ENCODE data around the gene MAN1C1. TPM values are rescaled to one million over a fixed set of nuclear protein-coding genes. Genes with fewer than 3 reads are reported as not detected.

MAN1C1 gene
- total and polyA plus RNA-seq, 10 of the 15 experiments (the other 5 are each of a cell fraction or from before 2014, with no cell fraction given) = 0.12 to 0.56 (median 0.22) TPM; not detected in 3

GRCh38 chr1:25779388-25779787, 162.8 kb downstream of the MAN1C1 start:
- DNase-seq (ENCODE audit: low read depth, low spot score) = no peak
- Histone ChIP-seq H3K79me2 (ENCODE audit: control insufficient read depth, insufficient read depth, low read length) (no peaks in the 10 kb centered on the region), H3K36me3 (ENCODE audit: control insufficient read depth in 2 of 2, insufficient read depth in 2 of 2, low read length in 1 of 2) (no peaks in the 10 kb centered on the region), H3K27me3 (replicated peaks in 1 of 2; ENCODE audit: control insufficient read depth in 2 of 2, insufficient read depth in 2 of 2, low read length in 1 of 2) (no peaks in the 10 kb centered on the region; a peak in 2 of 4 replicates), H3K4me1 (ENCODE audit: control insufficient read depth, insufficient read depth, low read length) (peaks cover 11% of the 10 kb centered on the region), H2AFZ (ENCODE audit: control insufficient read depth, low read depth, low read length) (no peak overlapping the region), H4K20me1 (ENCODE audit: control insufficient read depth, insufficient read depth) (no peaks in the 10 kb centered on the region), H3K27ac (ENCODE audit: control insufficient read depth, insufficient read depth) (no peak overlapping the region), H3K9ac (ENCODE audit: control insufficient read depth, insufficient read depth, low read length) (no peak overlapping the region), H3K4me3 (no peak overlapping the region), H3K9me3 (replicated peaks; ENCODE audit: control insufficient read depth, insufficient read depth, low read length) (no peaks in the 10 kb centered on the region), H3K4me2 (ENCODE audit: control insufficient read depth, insufficient read depth) (no peak overlapping the region)
- WGBS (ENCODE audit: insufficient coverage, insufficient replicate concordance, low lambda C conversion rate, missing lambda C conversion rate) = 83% methylated on average over 8 of the region's 8 CpGs
- ChIA-PET CTCF (no interaction called here), POLR2A (no interaction called here), RAD21 (ENCODE audit: unreplicated experiment) (no interaction called here), SMC1A (ENCODE audit: uncharacterized antibody, unreplicated experiment) (interaction anchor here (1.3 kb wide), 1 partner anchor 14 kb away, joined by 3 read pairs; no protein-coding TSS in a partner anchor)
- intact Hi-C loops (cut with micrococcal nuclease; ENCODE audit: unreplicated experiment) = no loop called here
- BruUV-seq (replicated peaks) = no TSS peak
- TF ChIP-seq SREBF1 (IDR thresholded peaks at IDR 0.05; ENCODE audit: low read length) (no peak), RBBP5 (conservative IDR thresholded peaks at IDR 0.05) (no peak)
- FAIRE-seq = no peak
- in situ Hi-C loops (cut with MboI) = no loop called here
- ATAC-seq = no peak

GRCh38 chr1:25779894-25780293, 163.3 kb downstream of the MAN1C1 start:
- ChIA-PET CTCF (no interaction called here), RAD21 (ENCODE audit: unreplicated experiment) (no interaction called here), SMC1A (ENCODE audit: uncharacterized antibody, unreplicated experiment) (interaction anchor here (1.3 kb wide), 1 partner anchor 15 kb away, joined by 3 read pairs; no protein-coding TSS in a partner anchor), POLR2A (interaction anchor here (0.6 kb wide), 1 partner anchor 24 kb away, joined by 3 read pairs; no protein-coding TSS in a partner anchor)
- BruUV-seq (replicated peaks) = no TSS peak
- no peak overlapping the region for H3K27ac ChIP-seq (ENCODE audit: control insufficient read depth, insufficient read depth)
- no peak overlapping the region for H3K9ac ChIP-seq (ENCODE audit: control insufficient read depth, insufficient read depth, low read length)
- intact Hi-C loops (cut with micrococcal nuclease; ENCODE audit: unreplicated experiment) (no loop called here), in situ Hi-C loops (cut with MboI) (no loop called here)
- no peak overlapping the region for H3K4me2 ChIP-seq (ENCODE audit: control insufficient read depth, insufficient read depth)
- ATAC-seq (no peak), DNase-seq (ENCODE audit: low read depth, low spot score) (no peak), FAIRE-seq (no peak)
- no peaks in the 10 kb centered on the region; a peak in 2 of 4 replicates for H3K27me3 ChIP-seq (replicated peaks in 1 of 2; ENCODE audit: control insufficient read depth in 2 of 2, insufficient read depth in 2 of 2, low read length in 1 of 2)
- H3K36me3 ChIP-seq (ENCODE audit: control insufficient read depth in 2 of 2, insufficient read depth in 2 of 2, low read length in 1 of 2) = no peaks in the 10 kb centered on the region
- no peaks in the 10 kb centered on the region for H3K79me2 ChIP-seq (ENCODE audit: control insufficient read depth, insufficient read depth, low read length)
- no peak overlapping the region for H2AFZ ChIP-seq (ENCODE audit: control insufficient read depth, low read depth, low read length)
- no peaks in the 10 kb centered on the region for H4K20me1 ChIP-seq (ENCODE audit: control insufficient read depth, insufficient read depth)
- peaks cover 9% of the 10 kb centered on the region for H3K4me1 ChIP-seq (ENCODE audit: control insufficient read depth, insufficient read depth, low read length)
- no peaks in the 10 kb centered on the region for H3K9me3 ChIP-seq (replicated peaks; ENCODE audit: control insufficient read depth, insufficient read depth, low read length)
- no peak overlapping the region for H3K4me3 ChIP-seq
- WGBS (ENCODE audit: insufficient coverage, insufficient replicate concordance, low lambda C conversion rate, missing lambda C conversion rate) = 26% methylated on average over 4 of the region's 4 CpGs
- no peak for TF ChIP-seq REST (IDR thresholded peaks at IDR 0.05; ENCODE audit: low read depth, low read length)
- TF ChIP-seq POLR2AphosphoS2 (IDR thresholded peaks at IDR 0.05; ENCODE audit: low read depth, low read length) = no peak
- TF ChIP-seq ZSCAN29 (IDR thresholded peaks at IDR 0.05) = no peak
- TF ChIP-seq MEF2B (IDR thresholded peaks at IDR 0.05; ENCODE audit: partially characterized antibody, poor library complexity, severe bottlenecking) = no peak
- no peak for TF ChIP-seq ZNF207 (IDR thresholded peaks at IDR 0.05; ENCODE audit: borderline replicate concordance)
- TF ChIP-seq NFYB (IDR thresholded peaks at IDR 0.05; ENCODE audit: insufficient read depth, low read depth, low read length) = no peak
- no peak for TF ChIP-seq MXI1 (IDR thresholded peaks at IDR 0.05; ENCODE audit: low read depth, low read length)
- no peak for TF ChIP-seq POU2F2 (IDR thresholded peaks at IDR 0.05; ENCODE audit: borderline replicate concordance, low read depth, low read length)
- no peak for TF ChIP-seq SUZ12 (IDR thresholded peaks at IDR 0.05; ENCODE audit: unreplicated experiment)
- TF ChIP-seq CBX3 (IDR thresholded peaks at IDR 0.05; ENCODE audit: borderline replicate concordance, low read depth) = no peak
- TF ChIP-seq JUND (IDR thresholded peaks at IDR 0.05; ENCODE audit: low read depth, low read length) = no peak
- no peak for TF ChIP-seq YY1 (IDR thresholded peaks at IDR 0.05; ENCODE audit: low read depth, low read length)
- no peak for TF ChIP-seq PAX8 (IDR thresholded peaks at IDR 0.05)

Measured in GM12878 (cell line).